ENCODE measurements around the gene RPS21. TPM values are rescaled to one million over a fixed set of nuclear protein-coding genes. Genes with fewer than 3 reads are reported as not detected.

RPS21 gene
- total and polyA plus RNA-seq, 2 of the 4 experiments (the other 2 are of a cell fraction), result 2,710 to 4,298 TPM

- TF ChIP-seq RAD21 (IDR thresholded peaks at IDR 0.05; ENCODE audit: low read length), result no peak
Observed at GRCh38 chr20:62392621-62393334, 5.9 kb downstream of the RPS21 start (continued).

GRCh38 chr20:62393335-62393665, 6.4 kb downstream of the RPS21 start:
- no peaks in the 10 kb centered on the region for H3K9me3 ChIP-seq (ENCODE audit: control insufficient read depth, insufficient read depth, low read length)
- H2BK5ac ChIP-seq (ENCODE audit: low read depth, low read length, poor library complexity, severe bottlenecking), result no peak overlapping the region
- no peak overlapping the region for H4K5ac ChIP-seq (ENCODE audit: low read depth, low read length)
- H2AFZ ChIP-seq (replicated peaks; ENCODE audit: low read length, poor library complexity), result no peak overlapping the region
- H3K79me1 ChIP-seq (ENCODE audit: low read depth in 1 of 2, low read length in 2 of 2), result peaks cover 19 to 36% of the 10 kb centered on the region in 2 experiments
- H3K56ac ChIP-seq (ENCODE audit: extremely low read depth, insufficient read depth, low read length), result no peak overlapping the region
- no peak overlapping the region for H2BK20ac ChIP-seq (ENCODE audit: low read depth, low read length)
- no peak overlapping the region for H3K4ac ChIP-seq (ENCODE audit: low read depth, low read length)
- POLR2A ChIA-PET (ENCODE audit: unreplicated experiment), result no interaction called here
- CTCF ChIA-PET, result no interaction called here
- H3K14ac ChIP-seq (replicated peaks; ENCODE audit: low read depth, low read length), result no peak overlapping the region
- H3K4me3 ChIP-seq (ENCODE audit: insufficient read depth, low read depth, low read length), result no peak overlapping the region
- H3K36me3 ChIP-seq (ENCODE audit: control insufficient read depth, insufficient read depth, low read length), result peaks cover 47% of the 10 kb centered on the region
- no peak overlapping the region for H2AK5ac ChIP-seq (ENCODE audit: low read depth, low read length)
- DNase-seq, result no peak
- H3K9me1 ChIP-seq (ENCODE audit: insufficient read depth, low read length), result 0 out of 2 replicates have a peak, but pooled peaks cover 8% of the 10 kb centered on the region
- BruUV-seq (replicated peaks), result no TSS peak
- no peak overlapping the region for H4K8ac ChIP-seq (ENCODE audit: low read depth in 2 of 2, low read length in 2 of 2)
- H3K23ac ChIP-seq (ENCODE audit: low read depth, low read length), result no peak overlapping the region
- in situ Hi-C loops (cut with MboI; ENCODE audit: low sequenced_read_pairs) (loop anchor here (25.0 kb wide), 1 partner anchor 381 kb away; no protein-coding TSS in a partner anchor), dilution Hi-C loops (cut with HindIII; ENCODE audit: low sequenced_read_pairs, unreplicated experiment) (loop anchor here (25.0 kb wide), 1 partner anchor 106 kb away; no protein-coding TSS in a partner anchor), intact Hi-C loops (cut with micrococcal nuclease) (no loop called here)
- peaks cover 37% of the 10 kb centered on the region for H4K20me1 ChIP-seq (ENCODE audit: insufficient read depth, low read length)
- no peak overlapping the region for H4K91ac ChIP-seq (ENCODE audit: insufficient read depth, low read depth, low read length)
- no peaks in the 10 kb centered on the region for H3K4me1 ChIP-seq (ENCODE audit: control insufficient read depth, insufficient read depth, low read length)
- H2AK9ac ChIP-seq (replicated peaks; ENCODE audit: low read depth, low read length, poor library complexity), result no peak overlapping the region
- no peaks in the 10 kb centered on the region for H3K27me3 ChIP-seq (ENCODE audit: control insufficient read depth, insufficient read depth, low read length)
- no peak for ATAC-seq (ENCODE audit: low read depth)
- TF ChIP-seq RAD21 (IDR thresholded peaks at IDR 0.05; ENCODE audit: low read length), result no peak
- H3K27ac ChIP-seq (ENCODE audit: insufficient read depth, low read length), result no peak overlapping the region
- H3K9ac ChIP-seq (ENCODE audit: low read depth, low read length), result no peak overlapping the region
- WGBS, 2 experiments (ENCODE audit: extremely low coverage in 2 of 2, insufficient read length in 1 of 2), result 90% methylated on average over 11 of the region's 12 CpGs; no CpG with 5 or more reads in 1 of the 2 experiments
- H3K18ac ChIP-seq (ENCODE audit: low read depth, low read length), result no peak overlapping the region
- no peak overlapping the region for H2BK120ac ChIP-seq (ENCODE audit: low read depth, low read length)
- H2BK15ac ChIP-seq (ENCODE audit: low read depth, low read length), result no peak overlapping the region
- H3K4me2 ChIP-seq (ENCODE audit: low read depth, low read length), result no peak overlapping the region

All from IMR-90 (cell line).